Neural progenitor cell (in vitro differentiated cells): Measurements from ENCODE around the gene RYR3.

ENCODE experiments used
- EZH2 ChIP-seq: fragments of 200-600 bp; sonication (generic); IDR thresholded peaks from 2 replicates; pipeline ENCODE4 v1.6.1; 2017; ENCODE audit warnings: antibody characterized with exemption, mild to moderate bottlenecking, moderate library complexity
- EZH2phosphoT487 ChIP-seq: fragments of 200-600 bp; sonication (generic); IDR thresholded peaks from 2 replicates; pipeline ENCODE4 v1.6.1; 2017; ENCODE audit warnings: antibody characterized with exemption
- TF ChIP-seq, protein P1 (sequence below): fragments of 200-600 bp; sonication (generic); IDR thresholded peaks from 2 replicates; pipeline ENCODE4 v1.5.1; 2017; ENCODE audit warnings: antibody characterized with exemption, mild to moderate bottlenecking

DNA sequence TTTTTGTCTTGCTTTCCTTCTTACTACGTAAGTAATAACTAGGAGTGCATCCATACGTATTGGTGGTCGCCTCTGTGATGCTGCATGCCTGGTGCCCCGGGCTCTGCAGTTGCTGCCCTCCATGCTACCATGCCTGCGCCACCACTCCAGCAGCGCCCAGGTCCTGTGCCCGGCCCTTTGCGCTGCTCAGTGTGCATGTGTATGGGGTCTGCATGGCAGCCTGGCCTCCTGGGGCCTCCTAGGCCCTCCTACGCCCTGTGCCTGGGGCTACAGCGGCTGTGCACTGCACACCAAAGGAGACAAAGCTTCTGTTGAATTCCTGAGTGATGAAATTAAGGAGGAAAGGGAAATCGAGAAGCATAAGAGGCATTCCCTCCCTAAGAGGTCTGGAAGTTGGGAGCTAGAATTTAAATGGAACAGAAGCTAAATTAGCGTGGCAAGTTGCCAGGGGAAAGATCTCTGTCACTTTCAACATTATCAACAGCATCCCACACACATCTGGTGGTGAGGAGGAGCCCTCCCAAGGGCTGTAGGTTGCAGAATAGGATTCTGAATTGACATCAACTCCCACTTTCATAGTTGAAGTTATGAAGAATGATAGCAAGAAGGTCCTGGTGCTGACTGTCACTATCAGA is 382.5 kb downstream of the RYR3 start:
- TF ChIP-seq, protein P1, sequence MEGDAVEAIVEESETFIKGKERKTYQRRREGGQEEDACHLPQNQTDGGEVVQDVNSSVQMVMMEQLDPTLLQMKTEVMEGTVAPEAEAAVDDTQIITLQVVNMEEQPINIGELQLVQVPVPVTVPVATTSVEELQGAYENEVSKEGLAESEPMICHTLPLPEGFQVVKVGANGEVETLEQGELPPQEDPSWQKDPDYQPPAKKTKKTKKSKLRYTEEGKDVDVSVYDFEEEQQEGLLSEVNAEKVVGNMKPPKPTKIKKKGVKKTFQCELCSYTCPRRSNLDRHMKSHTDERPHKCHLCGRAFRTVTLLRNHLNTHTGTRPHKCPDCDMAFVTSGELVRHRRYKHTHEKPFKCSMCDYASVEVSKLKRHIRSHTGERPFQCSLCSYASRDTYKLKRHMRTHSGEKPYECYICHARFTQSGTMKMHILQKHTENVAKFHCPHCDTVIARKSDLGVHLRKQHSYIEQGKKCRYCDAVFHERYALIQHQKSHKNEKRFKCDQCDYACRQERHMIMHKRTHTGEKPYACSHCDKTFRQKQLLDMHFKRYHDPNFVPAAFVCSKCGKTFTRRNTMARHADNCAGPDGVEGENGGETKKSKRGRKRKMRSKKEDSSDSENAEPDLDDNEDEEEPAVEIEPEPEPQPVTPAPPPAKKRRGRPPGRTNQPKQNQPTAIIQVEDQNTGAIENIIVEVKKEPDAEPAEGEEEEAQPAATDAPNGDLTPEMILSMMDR: no peak
- TF ChIP-seq EZH2phosphoT487 (no peak), EZH2 (no peak)
